ENCODE measurements around the gene SLC12A7.
"Not testable (repeated sequence)": the region's sequence is repeated elsewhere in the genome, so short reads cannot be mapped to it uniquely, and the experiment has no call there.

SLC12A7 gene

GRCh38 chr5:1004461-1005248 lies 107.2 kb downstream of the SLC12A7 start:
- H3K27ac ChIP-seq, result peak overlapping the region; percentile 39
- no peak for DNase-seq (ENCODE audit: low read depth, low spot score)

DNA sequence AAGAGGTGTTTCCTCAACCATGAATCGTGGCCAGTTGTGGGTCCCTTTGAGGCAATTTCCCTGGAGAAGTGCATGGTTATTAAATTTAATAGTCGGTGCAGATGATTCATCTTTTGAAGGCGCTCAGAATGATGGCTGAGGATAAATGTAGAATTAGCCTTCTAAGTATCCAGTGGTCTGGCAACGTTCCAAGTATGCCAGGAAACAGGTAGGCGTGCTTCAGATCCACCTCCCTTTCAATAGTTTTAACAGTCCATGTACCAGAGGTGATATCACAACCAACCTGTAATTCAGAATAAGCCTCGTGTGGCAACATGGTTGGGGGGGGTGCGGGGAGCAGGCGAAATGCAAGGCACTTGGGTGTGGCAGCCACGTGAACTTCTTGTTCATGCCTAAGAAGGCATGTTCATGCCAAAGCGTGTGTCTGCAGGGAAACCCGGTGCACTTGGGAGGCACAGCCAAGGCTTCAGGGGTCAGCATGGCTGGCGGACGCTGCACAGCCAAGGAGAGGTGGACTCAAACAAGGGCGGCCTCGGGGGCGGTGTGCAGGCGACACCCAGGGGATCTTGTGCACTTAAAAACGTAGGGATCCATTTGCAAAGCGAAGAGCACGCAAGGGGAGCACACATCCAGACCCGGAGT lies 108.4 kb downstream of the SLC12A7 start:
- H3K27ac ChIP-seq, result peak overlapping the region; percentile 39
- DNase-seq (ENCODE audit: low read depth, low spot score), result peak; percentile 97

DNA sequence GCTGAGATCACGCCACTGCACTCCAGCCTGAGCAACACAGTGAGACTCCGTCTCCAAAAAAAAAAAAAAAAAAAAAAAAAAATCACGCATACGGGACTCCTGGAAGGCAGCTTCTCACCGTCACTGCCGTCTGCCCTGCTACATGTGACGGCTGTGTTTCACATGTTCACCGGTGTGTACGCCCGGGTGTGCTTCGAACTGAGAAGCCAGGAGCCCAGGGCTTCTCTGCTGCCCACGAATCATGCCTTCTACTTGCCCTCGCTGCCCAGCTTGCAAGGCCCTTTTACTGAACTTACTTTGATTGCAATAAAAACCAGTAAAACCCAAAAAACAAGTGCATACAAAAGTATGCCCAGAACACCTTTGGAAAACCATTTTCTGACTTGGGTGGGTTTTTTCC lies 109.0 kb downstream of the SLC12A7 start:
- H3K27ac ChIP-seq, result no peak overlapping the region
- no peak for DNase-seq (ENCODE audit: low read depth, low spot score)

DNA sequence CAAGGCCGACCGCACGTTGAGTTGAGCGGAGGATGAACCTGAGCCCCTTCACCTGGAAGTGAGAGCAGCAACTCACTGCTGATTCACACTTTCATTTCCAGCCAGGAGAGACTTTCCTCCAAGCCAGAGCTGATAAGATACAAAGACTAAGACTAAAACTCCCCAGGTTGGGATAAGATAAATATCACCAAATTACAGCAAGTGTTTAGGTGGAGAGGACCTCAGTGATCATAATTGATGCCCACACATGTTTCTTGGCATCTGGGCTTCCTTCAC lies 109.7 kb downstream of the SLC12A7 start:
- no peak for DNase-seq (ENCODE audit: low read depth, low spot score)
- H3K27ac ChIP-seq, result no peak overlapping the region

DNA sequence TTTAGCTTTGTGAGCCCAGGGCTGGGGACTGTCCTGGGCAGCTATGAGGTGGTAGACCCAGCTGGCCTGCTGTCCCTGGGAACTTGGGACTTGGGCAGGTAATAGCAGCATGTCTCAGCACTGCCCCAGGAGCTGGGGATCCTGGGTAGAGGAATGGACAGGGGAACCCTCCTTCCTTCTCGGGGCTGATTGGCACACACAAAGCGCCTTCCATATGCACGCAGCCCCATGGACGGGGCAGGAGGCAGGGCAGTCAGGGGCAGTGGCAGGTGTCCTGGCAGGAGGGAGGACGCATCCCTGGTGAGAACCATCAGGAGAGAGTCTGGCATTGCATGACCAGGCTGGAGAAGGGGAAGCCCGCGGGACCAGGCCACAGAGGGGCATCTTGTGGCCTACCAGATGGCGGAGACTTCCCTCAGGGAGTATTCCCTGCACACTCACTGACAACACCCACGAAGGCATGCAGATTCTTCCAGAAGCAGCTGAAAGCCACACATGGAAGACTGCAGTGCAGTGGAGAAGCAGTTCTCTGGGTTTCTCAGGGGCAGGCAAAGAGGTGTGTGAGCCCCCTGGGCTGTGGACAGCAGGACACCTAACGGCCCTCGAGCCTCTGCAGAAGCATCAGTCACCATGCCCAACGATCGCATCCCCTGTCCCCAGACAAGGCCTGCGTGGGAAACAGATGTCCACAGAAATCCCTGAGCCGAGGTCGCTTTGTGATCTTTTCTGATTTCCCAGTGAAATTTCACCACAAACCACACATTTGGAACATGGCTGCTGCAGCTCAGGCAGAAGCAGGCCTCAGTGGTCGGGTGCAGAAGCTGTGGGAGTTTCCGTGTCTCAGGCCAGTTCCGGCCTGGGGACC lies 110.2 kb downstream of the SLC12A7 start:
- no peak for DNase-seq (ENCODE audit: low read depth, low spot score)
- H3K27ac ChIP-seq, result no peak overlapping the region

DNA sequence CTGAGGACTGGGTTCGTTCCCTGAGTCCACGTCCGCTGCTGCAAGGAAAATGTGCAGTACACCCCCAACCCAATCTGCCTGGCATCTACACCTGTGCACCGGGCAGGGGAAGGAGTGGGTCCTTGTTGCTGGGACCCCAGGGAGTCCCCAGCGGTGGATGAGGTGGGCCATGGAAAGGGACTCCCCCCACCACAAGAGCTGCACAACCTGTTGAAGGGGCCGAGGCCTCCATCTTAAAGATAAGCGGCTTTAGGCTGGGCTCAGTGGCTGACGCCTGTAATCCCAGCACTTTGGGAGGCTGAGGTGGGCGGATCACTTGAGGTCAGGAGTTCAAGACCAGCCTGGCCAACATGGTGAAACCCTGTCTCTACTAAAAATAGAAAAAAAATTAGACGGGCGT lies 111.0 kb downstream of the SLC12A7 start:
- H3K27ac ChIP-seq; DNase-seq (ENCODE audit: low read depth, low spot score): not testable (repeated sequence)
